Measurements from ENCODE around the gene ATG9B.
"Not testable (repeated sequence)": the region's sequence is repeated elsewhere in the genome, so short reads cannot be mapped to it uniquely, and the experiment has no call there.

The ATG9B gene

GRCh38 chr7:151015967-151016366, 8.3 kb downstream of the ATG9B start:
- no peak for DNase-seq (ENCODE audit: low spot score)

GRCh38 chr7:151014950-151015349, 9.3 kb downstream of the ATG9B start:
- DNase-seq (ENCODE audit: low spot score) = peak; percentile 58

GRCh38 chr7:151013733-151014497, 10.4 kb downstream of the ATG9B start:
- peak; percentile 93 for DNase-seq (ENCODE audit: low spot score)

- DNase-seq (ENCODE audit: low spot score) = no peak
These were observed 10.9 kb downstream of the ATG9B start for GRCh38 chr7:151013356-151013732.

GRCh38 chr7:151012911-151013347, 11.4 kb downstream of the ATG9B start:
- no peak for DNase-seq (ENCODE audit: low spot score)

- no peak for DNase-seq (ENCODE audit: low spot score)
These were observed 12.1 kb downstream of the ATG9B start for GRCh38 chr7:151012031-151012692.

- not testable (repeated sequence) for DNase-seq (ENCODE audit: low spot score)
These were observed 12.7 kb downstream of the ATG9B start for GRCh38 chr7:151011616-151012015.

- no peak for DNase-seq (ENCODE audit: low spot score)
These were observed 13.2 kb downstream of the ATG9B start for GRCh38 chr7:151011097-151011409.

GRCh38 chr7:151010307-151011096, 13.8 kb downstream of the ATG9B start:
- peak; percentile 52 for DNase-seq (ENCODE audit: low spot score)

- no peak for DNase-seq (ENCODE audit: low spot score)
These were observed 14.3 kb downstream of the ATG9B start for GRCh38 chr7:151010037-151010306.

GRCh38 chr7:151009327-151010036, 14.8 kb downstream of the ATG9B start:
- no peak for DNase-seq (ENCODE audit: low spot score)

GRCh38 chr7:151008511-151009323, 15.6 kb downstream of the ATG9B start:
- DNase-seq (ENCODE audit: low spot score) = peak; percentile 80

- DNase-seq (ENCODE audit: low spot score) = peak; percentile 71
These were observed 16.2 kb downstream of the ATG9B start for GRCh38 chr7:151008143-151008510.

- no peak for DNase-seq (ENCODE audit: low spot score)
These were observed 16.8 kb downstream of the ATG9B start for GRCh38 chr7:151007469-151007898.

GRCh38 chr7:151006590-151007300, 17.5 kb downstream of the ATG9B start:
- no peak for DNase-seq (ENCODE audit: low spot score)

GRCh38 chr7:151005566-151005965, 18.7 kb downstream of the ATG9B start:
- no peak for DNase-seq (ENCODE audit: low spot score)

- no peak for DNase-seq (ENCODE audit: low spot score)
These were observed 20.7 kb downstream of the ATG9B start for GRCh38 chr7:151003572-151003971.

- no peak for DNase-seq (ENCODE audit: low spot score)
These were observed 22.7 kb downstream of the ATG9B start for GRCh38 chr7:151001546-151001945.

- no peak for DNase-seq (ENCODE audit: low spot score)
These were observed 23.3 kb downstream of the ATG9B start for GRCh38 chr7:151000897-151001495.

- DNase-seq (ENCODE audit: low spot score) = no peak
These were observed 24.6 kb downstream of the ATG9B start for GRCh38 chr7:150999497-151000230.

Data from CD4-positive, alpha-beta T cell treated with Interleukin-6 at 100 ng/mL for 8 hours (primary cell).